GM12875 (cell line): ENCODE results near the gene HNRNPU.
"Not testable (repeated sequence)": the region's sequence is repeated elsewhere in the genome, so short reads cannot be mapped to it uniquely, and the experiment has no call there.

Experiments
- H3K4me3 ChIP-seq: one replicate; pipeline ENCODE4 v1.5.1; 2011; ENCODE audit warnings: low read depth, low read length, control low read depth
- CTCF ChIP-seq: IDR thresholded peaks from 2 replicates; pipeline ENCODE4 v1.5.1; 2011; ENCODE audit warnings: low read depth, mild to moderate bottlenecking, control low read depth, inconsistent platforms, low read length, moderate library complexity, borderline replicate concordance; ENCODE audit not compliant: insufficient read depth

The HNRNPU gene

DNA sequence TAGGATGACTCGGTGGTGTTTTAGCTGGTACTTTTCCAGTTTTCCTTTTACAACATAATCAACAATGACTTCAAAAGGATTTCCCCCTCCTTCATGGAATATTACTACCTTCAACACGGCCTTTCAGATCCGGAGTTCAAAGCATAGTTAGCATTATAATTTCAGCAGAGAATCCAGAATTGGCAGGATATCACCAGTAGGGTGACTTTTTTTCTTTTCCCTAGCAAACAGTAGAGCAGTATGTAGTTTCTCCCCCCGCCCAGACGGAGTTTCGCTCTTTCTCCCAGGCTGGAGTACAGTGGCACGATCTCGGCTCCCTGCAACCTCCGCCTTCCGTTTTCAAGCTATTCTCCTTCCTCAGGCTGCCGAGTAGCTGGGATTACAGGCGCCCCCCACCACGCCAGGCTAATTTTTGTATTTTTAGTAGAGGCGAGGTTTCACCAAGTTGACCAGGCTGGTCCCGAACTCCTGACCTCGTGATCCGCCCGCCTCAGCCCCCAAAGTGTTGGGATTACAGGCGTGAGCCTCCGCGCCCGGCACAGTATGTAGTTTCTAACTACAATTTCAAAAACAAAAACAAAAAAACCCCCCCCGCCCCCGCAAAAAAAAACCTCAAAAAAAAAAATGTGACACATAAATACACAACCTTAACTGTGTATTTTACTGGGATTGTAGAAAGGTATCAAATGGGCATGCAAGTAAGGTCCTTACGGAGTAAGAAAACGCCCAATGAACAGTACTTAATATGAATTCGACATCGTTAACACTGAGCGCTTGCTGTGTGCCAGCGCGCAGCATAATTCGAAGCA is 30.4 kb downstream of the HNRNPU start:
- TF ChIP-seq CTCF = peak; percentile 12; the same call in 1 of the 2 replicates
- H3K4me3 ChIP-seq = peak overlapping the region; percentile 90

DNA sequence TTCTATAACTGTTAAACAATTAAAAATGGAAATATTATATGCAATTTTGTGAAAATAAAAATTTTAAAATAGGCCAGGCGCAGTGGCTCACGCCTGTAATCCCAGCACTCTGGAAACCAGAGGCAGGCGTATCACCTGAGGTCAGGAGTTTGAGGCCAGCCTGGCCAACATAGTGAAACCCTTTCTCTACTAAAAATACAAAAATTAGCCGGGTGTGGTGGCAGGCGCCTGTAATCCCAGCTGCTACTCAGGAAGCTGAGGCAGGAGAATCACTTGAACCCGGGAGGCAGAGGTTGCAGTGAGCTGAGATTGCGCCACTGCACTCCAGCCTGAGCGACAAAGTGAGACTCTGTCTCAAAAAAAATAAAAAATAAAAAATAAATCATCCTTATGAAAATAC is 31.1 kb downstream of the HNRNPU start:
- H3K4me3 ChIP-seq = not testable (repeated sequence)

DNA sequence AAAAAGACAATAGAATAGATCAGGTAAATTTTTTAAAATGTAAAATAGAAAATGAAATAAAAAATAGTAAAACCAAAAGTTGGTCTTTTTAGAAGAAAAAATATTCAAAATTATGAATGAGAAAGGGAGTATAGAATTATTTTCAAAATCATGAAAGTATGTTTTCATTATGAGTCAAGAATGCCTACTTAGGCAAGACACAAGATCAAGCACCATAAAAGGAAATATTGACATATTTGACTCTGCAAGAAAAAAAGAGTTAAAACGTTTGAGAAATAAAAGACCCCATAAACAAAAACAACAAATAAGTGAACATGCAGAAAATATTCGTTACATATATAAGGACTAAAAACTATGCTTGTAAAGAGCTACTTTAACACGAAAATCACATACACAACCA is 33.7 kb downstream of the HNRNPU start:
- no peak for TF ChIP-seq CTCF

GRCh38 chr1:244826712-244827111 is 37.6 kb downstream of the HNRNPU start:
- H3K4me3 ChIP-seq = no peak overlapping the region
- no peak for TF ChIP-seq CTCF

More for the DNA sequence above, 33.7 kb downstream of the HNRNPU start:
- H3K4me3 ChIP-seq = no peak overlapping the region

- no peak for TF ChIP-seq CTCF
- no peak overlapping the region for H3K4me3 ChIP-seq
Measured at GRCh38 chr1:244822878-244823277, 41.5 kb downstream of the HNRNPU start.

GRCh38 chr1:244821134-244821533 is 43.2 kb downstream of the HNRNPU start:
- TF ChIP-seq CTCF = no peak
- no peak overlapping the region for H3K4me3 ChIP-seq

DNA sequence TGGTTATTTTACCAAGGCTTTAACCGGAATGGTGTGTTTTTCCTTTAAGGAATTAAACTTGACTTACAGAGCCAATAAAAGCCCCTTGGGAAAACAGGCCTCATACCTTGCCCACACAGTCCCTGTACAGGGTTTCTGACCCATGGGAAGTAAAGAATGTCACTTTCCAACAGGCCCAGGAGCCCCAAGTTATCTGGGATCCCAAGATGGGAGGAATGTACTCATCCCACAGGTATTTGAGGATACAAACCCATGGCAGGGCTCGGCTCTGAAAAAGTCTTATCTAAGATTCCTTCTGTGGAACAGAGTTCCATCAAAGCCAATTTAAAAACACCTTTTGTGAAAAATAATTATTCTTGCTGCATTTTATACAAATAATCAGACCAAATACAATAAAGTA is 44.2 kb downstream of the HNRNPU start:
- H3K4me3 ChIP-seq = no peak overlapping the region
- no peak for TF ChIP-seq CTCF
